Nephron (organoid): ENCODE results near the gene IL36B.

ENCODE experiments used
- H3K27ac Mint-ChIP-seq, 3 experiments: 2 replicates each; pipeline ENCODE4 v1.8.0; 2020; ENCODE audit warnings: mixed read lengths in 3 of 3, mild to moderate bottlenecking in 2 of 3, moderate library complexity in 1 of 3
- H3K27me3 Mint-ChIP-seq: 2 replicates; pipeline ENCODE4 v1.8.0; 2021; ENCODE audit warnings: low read depth, mild to moderate bottlenecking, moderate library complexity, mixed read lengths
- H3K36me3 Mint-ChIP-seq: 2 replicates; pipeline ENCODE4 v1.8.0; 2020; ENCODE audit warnings: low read depth, mixed read lengths
- H3K4me1 Mint-ChIP-seq: 2 replicates; pipeline ENCODE4 v1.8.0; 2020; ENCODE audit warnings: mixed read lengths
- H3K4me3 Mint-ChIP-seq, 3 experiments: 2 replicates each; pipeline ENCODE4 v1.8.0; 2020; ENCODE audit warnings: mild to moderate bottlenecking in 3 of 3, mixed read lengths in 3 of 3, moderate library complexity in 2 of 3
- H3K9me3 Mint-ChIP-seq: 2 replicates; pipeline ENCODE4 v1.8.0; 2020; ENCODE audit warnings: mixed read lengths
- TF ChIP-seq, protein P1 (sequence below), 3 experiments: fragments of 200-600 bp; sonication (generic); IDR thresholded peaks; one replicate each; pipeline ENCODE4 v1.5.0; 2021; ENCODE audit warnings: antibody characterized with exemption in 3 of 3; ENCODE audit not compliant: unreplicated experiment in 3 of 3

The IL36B gene

DNA sequence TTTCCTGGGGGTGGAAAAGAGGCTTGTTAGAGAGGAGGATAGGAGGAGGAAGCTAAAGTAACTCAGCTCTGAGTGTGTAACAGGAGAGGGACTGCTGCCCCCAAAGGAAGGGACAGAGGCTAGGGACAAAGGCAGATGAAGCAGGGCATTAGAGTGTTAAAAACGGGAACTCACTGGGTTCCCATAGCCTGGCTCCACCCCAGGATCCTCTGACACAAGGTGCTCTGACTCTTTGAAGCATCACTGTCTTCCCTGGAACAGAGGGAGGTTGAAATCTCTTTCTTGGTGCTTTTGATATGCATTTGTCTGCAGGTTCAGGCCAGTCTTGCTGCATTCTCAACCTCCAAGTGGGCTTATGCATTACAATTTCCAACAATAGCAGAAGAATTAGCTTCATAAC, 24.6 kb downstream of the IL36B start:
- Mint-ChIP-seq H3K4me1 (no peaks in the 10 kb centered on the region), H3K27ac (no peak overlapping the region), H3K9me3 (no peaks in the 10 kb centered on the region), H3K36me3 (no peaks in the 10 kb centered on the region), H3K27me3 (peaks cover 63% of the 10 kb centered on the region), H3K4me3 (no peak overlapping the region)
- TF ChIP-seq, protein P1, sequence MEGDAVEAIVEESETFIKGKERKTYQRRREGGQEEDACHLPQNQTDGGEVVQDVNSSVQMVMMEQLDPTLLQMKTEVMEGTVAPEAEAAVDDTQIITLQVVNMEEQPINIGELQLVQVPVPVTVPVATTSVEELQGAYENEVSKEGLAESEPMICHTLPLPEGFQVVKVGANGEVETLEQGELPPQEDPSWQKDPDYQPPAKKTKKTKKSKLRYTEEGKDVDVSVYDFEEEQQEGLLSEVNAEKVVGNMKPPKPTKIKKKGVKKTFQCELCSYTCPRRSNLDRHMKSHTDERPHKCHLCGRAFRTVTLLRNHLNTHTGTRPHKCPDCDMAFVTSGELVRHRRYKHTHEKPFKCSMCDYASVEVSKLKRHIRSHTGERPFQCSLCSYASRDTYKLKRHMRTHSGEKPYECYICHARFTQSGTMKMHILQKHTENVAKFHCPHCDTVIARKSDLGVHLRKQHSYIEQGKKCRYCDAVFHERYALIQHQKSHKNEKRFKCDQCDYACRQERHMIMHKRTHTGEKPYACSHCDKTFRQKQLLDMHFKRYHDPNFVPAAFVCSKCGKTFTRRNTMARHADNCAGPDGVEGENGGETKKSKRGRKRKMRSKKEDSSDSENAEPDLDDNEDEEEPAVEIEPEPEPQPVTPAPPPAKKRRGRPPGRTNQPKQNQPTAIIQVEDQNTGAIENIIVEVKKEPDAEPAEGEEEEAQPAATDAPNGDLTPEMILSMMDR (IDR thresholded peaks at IDR 0.05; ENCODE audit: unreplicated experiment in 3 of 3) = no peak

DNA sequence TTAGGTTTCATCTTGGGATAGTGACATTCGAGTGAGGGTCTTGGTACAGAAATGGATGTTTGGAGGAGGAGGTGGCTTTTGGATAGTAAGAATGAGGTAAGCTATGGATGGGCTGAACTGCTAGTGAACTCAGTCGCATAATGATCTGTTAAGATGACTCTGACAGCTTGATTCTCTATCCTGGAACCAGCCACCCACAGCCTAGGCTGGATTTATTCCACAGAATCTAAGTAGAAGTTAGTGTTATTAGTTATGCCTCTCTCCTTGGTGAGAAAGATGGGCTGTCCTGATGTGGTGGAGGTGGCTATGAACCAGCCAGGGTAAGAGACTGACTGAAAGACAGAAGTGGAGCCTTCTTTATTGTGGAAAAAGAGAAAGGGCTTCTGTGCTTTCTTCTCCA, 25.0 kb downstream of the IL36B start:
- Mint-ChIP-seq H3K4me3 (no peak overlapping the region), H3K27me3 (peaks cover 60% of the 10 kb centered on the region), H3K4me1 (no peaks in the 10 kb centered on the region), H3K27ac (no peak overlapping the region), H3K9me3 (no peaks in the 10 kb centered on the region), H3K36me3 (no peaks in the 10 kb centered on the region)
- TF ChIP-seq, protein P1 (IDR thresholded peaks at IDR 0.05; ENCODE audit: unreplicated experiment in 3 of 3) = no peak

DNA sequence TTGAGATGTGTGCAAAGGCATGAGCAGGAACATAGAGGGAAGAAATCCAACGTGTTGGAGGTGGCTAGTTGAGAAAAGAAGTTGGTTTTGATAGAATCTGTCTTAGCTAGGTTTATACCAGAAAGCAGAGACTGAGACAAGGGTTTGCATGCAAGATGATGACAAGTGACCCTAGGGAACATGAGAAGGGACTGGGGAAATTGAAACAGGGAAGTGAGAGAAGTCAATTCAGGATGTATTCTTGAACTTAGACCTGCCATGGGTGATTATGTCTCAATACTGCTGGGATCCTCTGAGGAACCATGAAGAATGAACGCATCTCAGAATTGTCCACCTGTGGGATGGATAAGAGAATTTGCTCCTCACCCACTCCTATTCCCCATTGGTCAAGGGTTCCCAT, 26.9 kb downstream of the IL36B start:
- TF ChIP-seq, protein P1 (IDR thresholded peaks at IDR 0.05; ENCODE audit: unreplicated experiment in 3 of 3) = no peak
- Mint-ChIP-seq H3K4me1 (no peaks in the 10 kb centered on the region), H3K4me3 (no peak overlapping the region), H3K27ac (no peak overlapping the region), H3K36me3 (no peaks in the 10 kb centered on the region), H3K27me3 (peaks cover 50% of the 10 kb centered on the region), H3K9me3 (no peaks in the 10 kb centered on the region)

DNA sequence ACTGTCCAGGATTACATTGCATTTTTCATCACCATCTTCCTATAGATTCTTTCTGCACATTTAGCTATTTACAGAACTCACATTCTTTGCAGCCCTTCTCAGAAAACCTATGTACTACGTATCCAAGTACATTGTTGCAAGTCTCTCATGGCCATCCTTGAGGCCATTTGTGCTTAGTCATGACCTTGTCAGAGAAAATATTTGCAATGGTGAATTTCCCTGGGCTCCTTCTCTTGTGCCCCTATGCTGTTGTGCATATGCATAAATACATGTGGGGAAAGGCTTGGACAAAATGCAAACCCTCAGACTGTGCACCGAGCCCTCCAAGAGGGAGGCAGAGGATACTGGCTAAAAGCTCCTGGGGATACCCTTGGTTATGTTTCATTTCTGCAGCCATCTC, 27.9 kb downstream of the IL36B start:
- H3K27ac Mint-ChIP-seq = no peak overlapping the region
- no peaks in the 10 kb centered on the region for H3K4me1 Mint-ChIP-seq
- H3K27me3 Mint-ChIP-seq = peaks cover 42% of the 10 kb centered on the region

DNA sequence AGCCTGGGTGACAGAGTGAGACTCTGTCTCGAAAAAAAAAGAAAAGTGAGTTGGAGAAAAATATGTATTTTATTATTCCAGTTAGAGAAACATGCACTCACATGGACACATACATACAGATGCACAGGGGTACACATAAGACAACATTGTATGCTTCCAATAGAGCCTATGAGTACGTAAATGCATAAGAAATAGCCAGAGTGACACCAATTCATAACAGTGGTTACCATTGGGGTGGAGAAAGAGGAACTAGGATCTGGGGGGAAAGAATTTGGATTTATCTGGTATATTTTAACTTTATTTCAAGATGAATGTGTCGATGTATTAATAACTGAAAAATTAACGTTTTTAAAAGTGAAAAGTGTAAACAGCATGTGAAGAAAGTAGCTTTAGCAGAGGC, 31.4 kb downstream of the IL36B start:
- no peak overlapping the region for H3K4me3 Mint-ChIP-seq
- no peaks in the 10 kb centered on the region for H3K36me3 Mint-ChIP-seq
- H3K9me3 Mint-ChIP-seq = peaks cover 4% of the 10 kb centered on the region
- TF ChIP-seq, protein P1 (IDR thresholded peaks at IDR 0.05; ENCODE audit: unreplicated experiment in 3 of 3) = no peak
- H3K4me1 Mint-ChIP-seq = no peaks in the 10 kb centered on the region
- H3K27me3 Mint-ChIP-seq = peaks cover 31% of the 10 kb centered on the region
- no peak overlapping the region for H3K27ac Mint-ChIP-seq

More for the DNA sequence above, 27.9 kb downstream of the IL36B start:
- TF ChIP-seq, protein P1 (IDR thresholded peaks at IDR 0.05; ENCODE audit: unreplicated experiment in 3 of 3) = no peak
- Mint-ChIP-seq H3K9me3 (no peaks in the 10 kb centered on the region), H3K4me3 (no peak overlapping the region), H3K36me3 (no peaks in the 10 kb centered on the region)

DNA sequence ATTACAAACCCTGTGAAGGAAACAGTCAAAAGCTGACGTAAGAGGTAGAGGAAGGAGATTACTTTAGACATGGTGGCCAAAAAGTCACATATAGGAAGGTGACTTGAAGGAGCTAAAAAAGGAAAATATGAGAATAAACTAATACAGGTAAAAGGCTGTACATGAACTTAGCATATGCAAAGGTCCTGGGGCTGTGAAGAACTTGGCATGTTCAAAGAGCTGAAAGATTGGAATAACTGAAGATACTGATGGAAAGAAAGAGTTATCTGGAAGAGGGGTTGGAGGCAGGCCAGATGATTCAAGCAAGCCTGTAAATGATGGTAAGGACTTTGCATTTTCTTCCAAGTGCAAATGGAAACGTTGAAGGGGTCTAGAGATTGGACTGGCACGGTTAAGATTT, 34.2 kb downstream of the IL36B start:
- Mint-ChIP-seq H3K4me3 (no peak overlapping the region), H3K27ac (no peak overlapping the region), H3K4me1 (no peaks in the 10 kb centered on the region), H3K27me3 (peaks cover 26% of the 10 kb centered on the region), H3K36me3 (no peaks in the 10 kb centered on the region), H3K9me3 (peaks cover 7% of the 10 kb centered on the region)
- TF ChIP-seq, protein P1 (IDR thresholded peaks at IDR 0.05; ENCODE audit: unreplicated experiment in 3 of 3) = no peak
